HepG2 (cell line): ENCODE measurements around the gene ADCY7. TPM values are rescaled to one million over a fixed set of nuclear protein-coding genes. Genes with fewer than 3 reads are reported as not detected.

Source experiments
- ATAC-seq: fragments of 200-7000 bp; cut with Tn5 transposase; 3 replicates; pipeline ENCODE4 v1.9.1; 2020; ENCODE audit warnings: mild to moderate bottlenecking, moderate library complexity
- BruUV-seq: library from RNA; stranded (reverse); fragments of 400-500 nt; replicated peaks from 2 replicates; lab custom pipeline; 2021; lab: Mats Ljungman, UMichigan
- CTCF ChIA-PET: fragments of 300-600 bp; formaldehyde crosslinking; extraction: SDS; loops from one replicate; lab custom pipeline; 2021; ENCODE audit warnings: low total read pairs, inconsistent platforms, low intra/inter-chr PET ratio; lab: Yijun Ruan, JAX
- POLR2A ChIA-PET: fragments of 350-600 bp; sonication (Branson Sonifier 250); formaldehyde crosslinking; loops from one replicate; lab custom pipeline; 2020; ENCODE audit warnings: antibody characterized with exemption, inconsistent platforms; lab: Yijun Ruan, JAX
- DNase-seq: peaks from one replicate; pipeline ENCODE4 v3.0.0-alpha.2; 2015; ENCODE audit warnings: low spot score
- FAIRE-seq: peaks from 3 replicates; lab custom pipeline; 2011; peaks lifted over from hg19 to GRCh38; lab: Jason Lieb, UNC
- H2AFZ ChIP-seq: one replicate; pipeline ENCODE4 v1.6.1; 2011; ENCODE audit warnings: low read length, inconsistent platforms
- H3K27ac ChIP-seq: fragments of 300-600 bp; 3 replicates; pipeline ENCODE4 v1.8.0; 2011; ENCODE audit warnings: mixed run types, mild to moderate bottlenecking, mixed read lengths, low read length, inconsistent platforms; ENCODE audit not compliant: insufficient read depth; ENCODE audit errors: extremely low read length
- H3K27me3 ChIP-seq, 2 experiments: fragments of 200-600 bp in 1 of 2; 2 replicates in 1 of 2; 3 replicates in 1 of 2; pipeline versions ENCODE4 v1.6.0 to v1.8.0; 2011; ENCODE audit warnings: low read length in 2 of 2, mild to moderate bottlenecking in 2 of 2, moderate library complexity in 2 of 2, inconsistent platforms in 1 of 2; ENCODE audit not compliant: insufficient read depth in 2 of 2, control insufficient read depth in 1 of 2
- H3K36me3 ChIP-seq, 2 experiments: fragments of 200-600 bp in 1 of 2; replicated peaks in 1 of 2; 2 replicates in 1 of 2; 3 replicates in 1 of 2; pipeline versions ENCODE4 v1.5.1 to v1.8.0; 2011; ENCODE audit warnings: low read length in 2 of 2, inconsistent platforms in 1 of 2; ENCODE audit not compliant: insufficient read depth in 2 of 2, control insufficient read depth in 1 of 2
- H3K4me1 ChIP-seq: 2 replicates; pipeline ENCODE4 v1.5.1; 2012; ENCODE audit warnings: low read length, inconsistent platforms; ENCODE audit not compliant: insufficient read depth
- H3K4me2 ChIP-seq: 2 replicates; pipeline ENCODE4 v1.6.0; 2011; ENCODE audit warnings: low read depth, low read length, inconsistent platforms
- H3K4me3 ChIP-seq, 3 experiments: fragments of 200-600 bp in 1 of 3; sonication (generic), shearing (Covaris generic) in 1 of 3; replicated peaks in 1 of 3; 2 replicates each; pipeline ENCODE4 v1.5.1; 2011 to 2016; ENCODE audit warnings: low read length in 3 of 3, inconsistent platforms in 2 of 3, low read depth in 2 of 3, mild to moderate bottlenecking in 2 of 3, control low read depth in 1 of 3, mixed read lengths in 1 of 3; ENCODE audit not compliant: insufficient read depth in 1 of 3
- H3K79me2 ChIP-seq: one replicate; pipeline ENCODE4 v1.6.1; 2011; ENCODE audit warnings: low read length, inconsistent platforms; ENCODE audit not compliant: insufficient read depth
- H3K9ac ChIP-seq: 2 replicates; pipeline ENCODE4 v1.6.0; 2011; ENCODE audit warnings: mild to moderate bottlenecking, low read depth, low read length, inconsistent platforms; ENCODE audit not compliant: insufficient read depth
- H3K9me3 ChIP-seq: 2 replicates; pipeline ENCODE4 v1.5.1; 2012; ENCODE audit warnings: mild to moderate bottlenecking, low read length
- H4K20me1 ChIP-seq: 2 replicates; pipeline ENCODE4 v1.6.0; 2011; ENCODE audit warnings: inconsistent platforms, mild to moderate bottlenecking, low read length, moderate library complexity; ENCODE audit not compliant: insufficient read depth
- CTCF ChIP-seq: sonication (generic); formaldehyde crosslinking; IDR thresholded peaks from 2 replicates; pipeline ENCODE4 v1.5.0; 2020; ENCODE audit warnings: mild to moderate bottlenecking, missing genetic modification reagents, moderate library complexity
- FOXP1 ChIP-seq, 2 experiments: fragments of 450-650 bp in 1 of 2; IDR thresholded peaks; 2 replicates each; pipeline ENCODE4 v1.6.1; 2017 to 2018; ENCODE audit warnings: antibody characterized with exemption in 1 of 2
- GABPA ChIP-seq, 2 experiments: IDR thresholded peaks; 2 replicates each; pipeline ENCODE4 v1.6.1; 2011 to 2016; ENCODE audit warnings: low read depth in 2 of 2, low read length in 1 of 2, missing biosample characterization in 1 of 2, missing genetic modification characterization in 1 of 2
- GPBP1L1 ChIP-seq: sonication (generic); formaldehyde crosslinking; IDR thresholded peaks from 2 replicates; pipeline ENCODE4 v1.5.0; 2020; ENCODE audit warnings: mild to moderate bottlenecking, missing genetic modification reagents
- KMT2B ChIP-seq: IDR thresholded peaks from 2 replicates; pipeline ENCODE4 v1.6.1; 2016; ENCODE audit warnings: missing genetic modification reagents, missing compliant biosample characterization
- NCOA5 ChIP-seq: sonication (generic); formaldehyde crosslinking; IDR thresholded peaks from 2 replicates; pipeline ENCODE4 v1.4.0; 2020; ENCODE audit warnings: missing genetic modification reagents
- NFE2 ChIP-seq: sonication (generic); formaldehyde crosslinking; IDR thresholded peaks from 2 replicates; pipeline ENCODE4 v1.4.0; 2020; ENCODE audit warnings: missing genetic modification reagents
- NFE2L2 ChIP-seq: fragments of 150-350 bp; IDR thresholded peaks from 2 replicates; pipeline ENCODE4 v1.6.1; 2014; ENCODE audit warnings: low read length
- POLR2AphosphoS5 ChIP-seq: IDR thresholded peaks from 2 replicates; pipeline ENCODE4 v1.6.1; 2012; ENCODE audit warnings: low read depth, low read length
- RARA ChIP-seq: IDR thresholded peaks from 2 replicates; pipeline ENCODE4 v1.6.1; 2016; ENCODE audit warnings: missing genetic modification reagents, missing compliant biosample characterization
- SKIL ChIP-seq: sonication (generic); formaldehyde crosslinking; IDR thresholded peaks from 2 replicates; pipeline ENCODE4 v1.8.0; 2022; ENCODE audit warnings: missing genetic modification reagents, mild to moderate bottlenecking, moderate library complexity, borderline replicate concordance
- SMAD1 ChIP-seq: sonication (generic); formaldehyde crosslinking; IDR thresholded peaks from 2 replicates; pipeline ENCODE4 v1.4.0; 2020; ENCODE audit warnings: missing genetic modification reagents, low read depth, mild to moderate bottlenecking, borderline replicate concordance
- ZBTB38 ChIP-seq: sonication (generic); formaldehyde crosslinking; IDR thresholded peaks from 2 replicates; pipeline ENCODE4 v1.5.1; 2020; ENCODE audit warnings: mild to moderate bottlenecking, missing genetic modification reagents
- ZNF383 ChIP-seq: sonication (generic); formaldehyde crosslinking; IDR thresholded peaks from 2 replicates; pipeline ENCODE4 v1.4.0; 2020; ENCODE audit warnings: missing genetic modification reagents, mild to moderate bottlenecking, borderline replicate concordance
- WGBS: methylation state at CpG from one replicate; pipeline ENCODE4 v1.1.6; 2017; ENCODE audit warnings: low lambda C conversion rate; 5-methylcytosine and 5-hydroxymethylcytosine counted together
- in situ Hi-C: cut with HindIII; loops from 2 replicates; pipeline ENCODE4 v1.10.0; 2017; ENCODE audit warnings: low pct_unique_long_range_greater_than_20kb; ENCODE audit not compliant: extremely low pct_ligation_motif_present
- intact Hi-C: fragments of 100-400 bp; cut with micrococcal nuclease; formaldehyde crosslinking; loops from one replicate; pipeline ENCODE4 v1.10.0; 2022; ENCODE audit not compliant: unreplicated experiment
- polyA plus RNA-seq, 8 experiments: library from polyadenylated mRNA; depleted of rRNA in 3 of 8; stranded (reverse) in 7 of 8; unstranded in 1 of 8; fragments of >200 nt; fragmentation: Illumina TruSeq in 4 of 8; extraction: Trizol in 4 of 8; gene quantifications; 2 replicates each; pipeline versions ENCODE4 v1.2.1 to v1.2.3, GENCODE V29; 2011 to 2016; ENCODE audit warnings: low read depth in 4 of 8, missing spikeins in 1 of 8, mixed read lengths in 1 of 8; ENCODE audit not compliant: insufficient read depth in 1 of 8
- total RNA-seq, 5 experiments: library from RNA; depleted of rRNA; stranded (reverse); fragments of >200 nt; fragmentation: Illumina TruSeq; extraction: Trizol; gene quantifications; 2 replicates each; pipeline ENCODE4 v1.2.3, GENCODE V29; 2016; ENCODE audit warnings: low read depth in 1 of 5

ADCY7 gene
- total and polyA plus RNA-seq, 2 of the 13 experiments (the other 11 are each of a cell fraction or from before 2014, with no cell fraction given) = 2.2 to 4.3 TPM

GRCh38 chr16:50332599-50332998, 66.2 kb downstream of the ADCY7 start (continued):
- no peak for TF ChIP-seq GPBP1L1 (CRISPR knock-in tag)
- TF ChIP-seq SKIL (CRISPR knock-in tag) = no peak

- Histone ChIP-seq H3K9me3 (no peaks in the 10 kb centered on the region), H2AFZ (no peak overlapping the region), H3K4me3 (no peak overlapping the region), H3K27me3 (no peaks in the 10 kb centered on the region), H3K36me3 (peaks cover 12 to 52% of the 10 kb centered on the region in 2 experiments), H3K27ac (no peak overlapping the region), H3K4me2 (no peak overlapping the region), H3K79me2 (no peaks in the 10 kb centered on the region), H3K9ac (no peak overlapping the region), H4K20me1 (no peaks in the 10 kb centered on the region), H3K4me1 (peaks cover 35% of the 10 kb centered on the region)
- WGBS = 95% methylated on average over 14 of the region's 14 CpGs
- ATAC-seq (no peak; the same call in 2 of the 3 replicates), FAIRE-seq (no peak), DNase-seq (no peak)
- ChIA-PET CTCF (no interaction called here), POLR2A (no interaction called here)
- intact Hi-C loops = no loop called here
- BruUV-seq = no TSS peak
- in situ Hi-C loops = no loop called here
- TF ChIP-seq SMAD1 (CRISPR knock-in tag) (no peak), POLR2AphosphoS5 (no peak), ZBTB38 (CRISPR knock-in tag) (0 out of 2 replicates have a peak, but pooled peaks have one; percentile 57), KMT2B (CRISPR knock-in tag) (no peak), FOXP1 (IDR thresholded peaks at IDR 0.05) (no peak), FOXP1 (CRISPR knock-in tag; IDR thresholded peaks at IDR 0.05) (no peak), ZNF383 (CRISPR knock-in tag) (no peak), GABPA (IDR thresholded peaks at IDR 0.05; ENCODE audit: low read depth, low read length) (no peak), GABPA (CRISPR knock-in tag; IDR thresholded peaks at IDR 0.05; ENCODE audit: low read depth) (no peak), NFE2L2 (peak; percentile 39; the same call in 1 of the 2 replicates), RARA (CRISPR knock-in tag) (no peak), NCOA5 (no peak), NFE2 (CRISPR knock-in tag) (peak; percentile 16; the same call in 1 of the 2 replicates), CTCF (no peak)
Observed at GRCh38 chr16:50334106-50334975, 68.0 kb downstream of the ADCY7 start.
